Endothelial cell of umbilical vein (primary cell): ENCODE measurements around the gene AHRR.
"Not testable (repeated sequence)": the region's sequence is repeated elsewhere in the genome, so short reads cannot be mapped to it uniquely, and the experiment has no call there.

ENCODE experiments used
- EZH2 ChIP-seq: IDR thresholded peaks from 2 replicates; pipeline ENCODE4 v1.6.1; 2012; ENCODE audit warnings: borderline replicate concordance, low read depth, mild to moderate bottlenecking, moderate library complexity, low read length, inconsistent platforms; ENCODE audit not compliant: severe bottlenecking
- MYC ChIP-seq: IDR thresholded peaks from one replicate; pipeline ENCODE4 v1.6.1; 2011; ENCODE audit warnings: mild to moderate bottlenecking, low read depth, low read length
- POLR2A ChIP-seq: IDR thresholded peaks from 2 replicates; pipeline ENCODE4 v1.6.1; 2012; ENCODE audit warnings: low read depth, mild to moderate bottlenecking, control low read depth, low read length
- POLR2AphosphoS5 ChIP-seq: IDR thresholded peaks from 2 replicates; pipeline ENCODE4 v1.6.1; 2012; ENCODE audit warnings: low read depth, mild to moderate bottlenecking, control low read depth, low read length, moderate library complexity; ENCODE audit not compliant: insufficient read depth
- TF ChIP-seq, protein P1 (sequence below), 2 donors: IDR thresholded peaks; 1 replicate in 1 of 2; 2 replicates in 1 of 2; pipeline ENCODE4 v1.5.1; 2011; ENCODE audit warnings: low read length in 2 of 2, mild to moderate bottlenecking in 2 of 2, moderate library complexity in 2 of 2, control low read depth in 1 of 2, inconsistent platforms in 1 of 2, low read depth in 1 of 2; ENCODE audit not compliant: insufficient read depth in 1 of 2; ENCODE audit errors: extremely low read depth in 1 of 2

- TF ChIP-seq, protein P1, sequence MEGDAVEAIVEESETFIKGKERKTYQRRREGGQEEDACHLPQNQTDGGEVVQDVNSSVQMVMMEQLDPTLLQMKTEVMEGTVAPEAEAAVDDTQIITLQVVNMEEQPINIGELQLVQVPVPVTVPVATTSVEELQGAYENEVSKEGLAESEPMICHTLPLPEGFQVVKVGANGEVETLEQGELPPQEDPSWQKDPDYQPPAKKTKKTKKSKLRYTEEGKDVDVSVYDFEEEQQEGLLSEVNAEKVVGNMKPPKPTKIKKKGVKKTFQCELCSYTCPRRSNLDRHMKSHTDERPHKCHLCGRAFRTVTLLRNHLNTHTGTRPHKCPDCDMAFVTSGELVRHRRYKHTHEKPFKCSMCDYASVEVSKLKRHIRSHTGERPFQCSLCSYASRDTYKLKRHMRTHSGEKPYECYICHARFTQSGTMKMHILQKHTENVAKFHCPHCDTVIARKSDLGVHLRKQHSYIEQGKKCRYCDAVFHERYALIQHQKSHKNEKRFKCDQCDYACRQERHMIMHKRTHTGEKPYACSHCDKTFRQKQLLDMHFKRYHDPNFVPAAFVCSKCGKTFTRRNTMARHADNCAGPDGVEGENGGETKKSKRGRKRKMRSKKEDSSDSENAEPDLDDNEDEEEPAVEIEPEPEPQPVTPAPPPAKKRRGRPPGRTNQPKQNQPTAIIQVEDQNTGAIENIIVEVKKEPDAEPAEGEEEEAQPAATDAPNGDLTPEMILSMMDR (IDR thresholded peaks at IDR 0.05; ENCODE audit: extremely low read depth in 1 of 2, insufficient read depth in 1 of 2, low read depth in 1 of 2, low read length in 2 of 2), result not testable (repeated sequence)
- not testable (repeated sequence) for TF ChIP-seq MYC, POLR2A, EZH2, POLR2AphosphoS5
These were observed 42.4 kb upstream of the AHRR start for GRCh38 chr5:279051-279665.
